Measurements from ENCODE around the gene HPCAL1.

The HPCAL1 gene

DNA sequence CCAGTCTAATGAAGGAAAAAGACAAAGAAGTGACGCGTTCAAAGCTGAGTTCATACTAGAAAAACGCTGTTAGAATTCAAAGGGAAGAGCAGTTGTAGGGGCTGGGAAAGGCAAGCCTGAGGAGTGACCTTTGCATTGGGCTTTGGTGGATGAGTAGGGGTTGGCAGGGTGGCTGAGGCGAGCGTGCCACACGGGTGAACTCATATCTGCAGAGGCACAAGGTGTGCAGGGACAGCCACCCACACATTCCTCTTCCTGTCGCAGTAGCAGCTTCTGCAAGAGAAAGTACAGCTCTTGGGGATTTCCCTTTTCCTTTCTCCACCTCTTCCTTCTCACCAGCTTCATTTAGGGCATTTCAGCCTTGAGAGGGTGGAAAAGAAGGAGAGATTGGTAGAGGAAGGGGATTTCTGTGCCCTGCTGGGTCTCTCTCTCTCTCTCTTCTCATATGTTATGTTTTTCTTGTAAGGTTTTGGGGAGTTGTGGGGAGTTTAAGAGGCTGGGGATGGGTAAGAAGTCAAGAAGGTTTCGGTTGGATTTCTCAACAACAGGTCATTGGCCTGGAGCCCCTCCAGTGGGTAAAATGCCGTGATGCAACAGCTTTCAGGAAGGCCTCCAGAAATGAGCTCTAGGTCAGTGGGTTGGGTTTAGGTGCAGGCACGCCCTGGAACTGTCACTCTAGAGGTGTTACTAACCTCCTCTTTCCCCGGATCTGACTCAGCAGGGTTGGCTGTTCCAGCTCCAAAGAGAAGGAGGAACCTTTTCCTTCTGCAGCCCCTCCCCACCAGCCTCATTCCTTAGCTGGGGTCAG is 105.3 kb downstream of the HPCAL1 start:
- peak; percentile 91 for DNase-seq (ENCODE audit: low read depth)

- DNase-seq (ENCODE audit: low read depth), result peak; percentile 67
These were observed 106.2 kb downstream of the HPCAL1 start for GRCh38 chr2:10408649-10409579.

- DNase-seq (ENCODE audit: low read depth), result no peak
These were observed 107.5 kb downstream of the HPCAL1 start for GRCh38 chr2:10410001-10410822.

DNA sequence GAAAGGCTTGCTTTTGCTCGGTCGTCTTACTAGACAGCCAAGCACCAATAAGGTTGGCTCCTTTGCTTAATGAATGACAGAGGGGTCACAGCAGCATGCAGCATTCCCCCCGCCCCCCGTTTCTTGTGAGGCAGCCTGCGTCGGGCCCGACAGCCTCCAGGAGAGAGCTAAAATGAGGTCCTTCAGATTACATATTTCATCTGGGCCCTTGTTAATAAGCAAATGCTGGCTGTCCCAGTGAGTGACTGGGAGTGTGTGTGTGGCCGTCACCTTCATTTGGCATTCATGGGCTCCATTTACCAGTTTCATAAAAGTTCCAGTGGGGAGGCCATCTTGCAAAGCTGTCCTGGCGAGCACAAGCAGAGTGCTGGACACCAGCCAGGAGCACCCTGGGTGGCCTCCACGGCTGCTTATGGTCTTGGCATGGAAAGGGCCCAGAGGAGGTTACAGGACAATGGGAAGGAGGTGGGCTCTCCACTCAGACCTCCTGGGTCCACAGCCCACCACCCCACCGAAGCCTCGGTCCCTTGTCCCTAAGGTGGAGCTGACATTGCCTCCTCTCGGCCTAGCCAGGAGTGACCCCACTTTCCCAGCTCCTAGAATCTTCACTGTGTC is 108.2 kb downstream of the HPCAL1 start:
- DNase-seq (ENCODE audit: low read depth), result no peak

GRCh38 chr2:10411557-10411956 is 108.9 kb downstream of the HPCAL1 start:
- no peak for DNase-seq (ENCODE audit: low read depth)

DNA sequence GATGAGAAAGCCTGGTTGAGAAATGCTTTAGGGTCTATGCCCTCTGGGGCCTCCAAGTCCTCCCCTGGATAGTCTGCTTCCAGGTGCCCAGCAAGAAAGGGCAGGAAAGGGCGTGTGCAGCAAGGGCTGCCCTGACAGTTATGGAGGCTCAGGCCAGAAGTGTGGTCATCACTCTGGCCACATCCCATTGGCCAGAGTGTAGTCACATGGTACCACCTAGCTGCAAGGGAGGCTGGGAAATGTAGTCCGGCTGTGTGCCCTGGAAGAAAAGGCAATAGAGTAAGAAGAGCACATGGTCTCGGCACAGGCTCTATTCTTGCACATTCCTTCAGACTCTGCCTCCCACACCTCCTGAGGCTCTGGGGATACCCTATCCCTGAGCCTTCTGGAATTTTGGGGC is 109.7 kb downstream of the HPCAL1 start:
- peak; percentile 70 for DNase-seq (ENCODE audit: low read depth)

DNA sequence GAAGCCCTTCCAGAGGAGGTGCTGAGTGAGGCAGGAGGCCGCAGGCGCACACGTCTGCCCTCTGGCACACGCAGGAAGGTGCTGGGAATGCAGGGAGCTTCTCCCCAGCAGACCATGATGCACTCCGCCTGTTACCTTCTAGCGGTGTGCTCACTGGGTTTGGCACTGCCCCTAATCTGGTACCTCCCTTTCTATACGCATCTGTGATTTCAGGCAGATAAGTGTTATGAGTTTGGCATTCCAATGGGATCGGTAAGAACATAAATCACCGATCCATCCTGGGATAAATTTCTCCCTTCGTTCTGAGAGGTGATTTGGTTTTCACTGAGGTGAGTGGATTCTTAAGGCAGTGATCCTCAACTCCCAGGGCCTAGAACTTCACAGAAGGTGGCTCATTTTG is 110.8 kb downstream of the HPCAL1 start:
- DNase-seq (ENCODE audit: low read depth), result no peak

- peak; percentile 69 for DNase-seq (ENCODE audit: low read depth)
These were observed 111.3 kb downstream of the HPCAL1 start for GRCh38 chr2:10413991-10414451.

DNA sequence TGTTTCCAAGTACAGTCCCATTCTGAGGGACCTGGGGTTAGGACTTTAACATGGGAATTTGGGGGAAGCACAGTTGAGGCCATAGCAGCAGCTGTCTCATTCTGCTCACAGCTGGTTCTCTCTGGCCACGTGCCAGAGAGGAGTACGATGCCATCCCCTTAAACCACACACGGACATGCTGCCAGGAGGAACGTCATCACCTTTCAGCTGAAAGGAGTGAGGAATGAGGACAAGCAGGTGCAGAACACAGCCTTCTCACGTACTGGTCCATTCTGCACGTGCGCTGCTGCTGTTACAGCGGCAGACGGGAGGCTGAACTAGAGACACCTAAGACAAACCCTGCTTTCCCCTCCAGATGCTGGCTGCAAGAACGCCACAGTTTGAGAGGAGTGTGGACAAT is 111.9 kb downstream of the HPCAL1 start:
- DNase-seq (ENCODE audit: low read depth), result no peak

DNA sequence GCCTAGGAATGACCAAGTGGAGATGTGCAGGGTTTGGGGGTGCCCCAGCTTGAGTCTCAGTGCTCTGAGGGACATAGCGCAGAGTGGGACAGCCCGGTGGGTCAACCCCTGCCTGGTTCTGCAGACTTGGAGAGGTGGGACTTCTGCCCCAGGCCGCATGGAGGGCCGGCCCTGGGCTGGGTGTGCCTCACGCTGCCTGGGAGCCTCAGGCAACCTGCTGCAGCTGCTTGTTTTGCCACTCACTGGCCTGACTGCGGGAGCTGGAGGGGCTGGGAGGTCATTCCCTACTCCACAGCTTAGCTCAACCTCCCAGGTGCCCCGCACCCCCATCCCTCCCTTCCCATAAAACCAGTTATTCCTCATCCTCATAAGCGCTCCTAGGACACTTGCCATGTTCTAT is 112.3 kb downstream of the HPCAL1 start:
- DNase-seq (ENCODE audit: low read depth), result no peak

DNA sequence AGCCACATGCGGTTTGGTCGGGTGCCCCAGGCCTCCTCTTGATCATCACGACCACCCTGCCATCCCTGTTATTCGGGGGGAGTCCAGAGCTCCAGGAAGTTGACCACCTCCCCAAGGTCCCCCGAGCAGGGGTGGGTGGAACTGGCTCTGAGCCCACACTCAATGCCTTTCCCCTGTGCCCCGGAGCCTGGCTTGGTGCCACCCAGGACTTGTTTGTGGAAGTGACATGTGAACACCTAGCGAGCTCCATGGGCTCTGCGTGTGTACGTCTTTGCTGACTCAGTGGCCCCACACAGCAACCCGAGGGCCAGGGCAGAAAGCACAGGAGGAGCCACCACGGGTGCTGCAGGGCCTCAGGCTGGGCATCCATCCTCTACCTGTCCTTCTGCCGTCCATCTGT is 112.9 kb downstream of the HPCAL1 start:
- no peak for DNase-seq (ENCODE audit: low read depth)

GRCh38 chr2:10417551-10418335 is 115.0 kb downstream of the HPCAL1 start:
- no peak for DNase-seq (ENCODE audit: low read depth)

GRCh38 chr2:10419553-10420257 is 117.0 kb downstream of the HPCAL1 start:
- DNase-seq (ENCODE audit: low read depth), result no peak

DNA sequence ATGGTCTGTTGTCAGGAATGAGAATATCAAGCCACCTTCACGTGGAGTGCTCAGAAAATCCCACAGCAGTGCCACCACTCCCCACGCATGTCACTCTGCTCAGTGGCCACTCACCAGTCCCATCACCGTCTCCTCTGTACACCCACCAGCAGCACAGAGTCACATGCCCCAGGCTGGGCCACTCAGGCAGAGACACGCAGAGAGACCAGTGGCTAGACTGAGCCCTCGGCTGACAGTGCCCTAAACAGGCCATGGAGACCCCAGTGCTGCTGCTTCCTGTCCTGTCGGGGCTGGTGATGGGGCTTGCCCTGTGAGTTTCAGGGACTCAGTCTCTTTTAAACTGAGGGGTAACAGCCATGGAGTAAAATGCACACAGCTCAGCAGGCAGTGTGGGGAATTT is 119.5 kb downstream of the HPCAL1 start:
- DNase-seq (ENCODE audit: low read depth), result no peak

- no peak for DNase-seq (ENCODE audit: low read depth)
These were observed 120.2 kb downstream of the HPCAL1 start for GRCh38 chr2:10422732-10423399.

DNA sequence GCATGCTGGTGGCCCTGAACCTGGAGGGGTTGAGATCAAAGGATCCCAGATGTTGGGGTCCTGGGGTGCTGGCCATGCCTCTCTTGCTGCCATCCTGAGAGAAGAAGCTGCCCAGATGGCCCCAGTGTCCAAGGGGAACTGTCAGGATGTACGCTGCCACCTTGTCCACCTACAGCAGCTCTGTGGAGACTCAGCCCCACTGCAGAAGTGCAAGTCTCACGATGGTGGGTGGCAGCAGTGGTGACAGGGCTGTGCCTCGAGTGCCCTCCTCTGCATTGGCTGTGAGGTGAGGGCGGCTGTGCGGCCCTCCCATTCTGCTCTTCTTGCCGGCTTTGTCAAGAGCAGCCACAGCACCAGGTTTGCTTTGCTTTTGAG is 120.7 kb downstream of the HPCAL1 start:
- DNase-seq (ENCODE audit: low read depth), result no peak

DNA sequence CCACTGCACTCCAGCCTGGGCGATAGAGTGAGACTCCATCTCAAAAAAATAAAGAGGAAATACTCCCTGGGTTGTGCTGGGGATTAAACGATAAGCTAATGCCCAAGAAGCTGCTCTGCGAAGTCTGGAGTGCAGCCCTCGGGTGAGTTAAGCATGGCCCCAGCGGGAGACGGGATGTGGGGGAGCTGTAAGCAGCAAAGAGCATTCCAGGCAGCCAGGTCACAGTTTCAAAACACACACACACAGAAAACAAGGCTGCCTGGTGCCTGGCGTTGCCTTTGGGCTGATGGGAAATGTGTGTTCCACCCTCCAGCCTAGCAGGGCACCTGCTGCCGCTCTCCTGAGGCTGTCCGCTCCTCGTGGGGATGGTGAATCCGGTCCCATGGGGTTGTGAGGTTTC is 121.3 kb downstream of the HPCAL1 start:
- DNase-seq (ENCODE audit: low read depth), result peak; percentile 91

DNA sequence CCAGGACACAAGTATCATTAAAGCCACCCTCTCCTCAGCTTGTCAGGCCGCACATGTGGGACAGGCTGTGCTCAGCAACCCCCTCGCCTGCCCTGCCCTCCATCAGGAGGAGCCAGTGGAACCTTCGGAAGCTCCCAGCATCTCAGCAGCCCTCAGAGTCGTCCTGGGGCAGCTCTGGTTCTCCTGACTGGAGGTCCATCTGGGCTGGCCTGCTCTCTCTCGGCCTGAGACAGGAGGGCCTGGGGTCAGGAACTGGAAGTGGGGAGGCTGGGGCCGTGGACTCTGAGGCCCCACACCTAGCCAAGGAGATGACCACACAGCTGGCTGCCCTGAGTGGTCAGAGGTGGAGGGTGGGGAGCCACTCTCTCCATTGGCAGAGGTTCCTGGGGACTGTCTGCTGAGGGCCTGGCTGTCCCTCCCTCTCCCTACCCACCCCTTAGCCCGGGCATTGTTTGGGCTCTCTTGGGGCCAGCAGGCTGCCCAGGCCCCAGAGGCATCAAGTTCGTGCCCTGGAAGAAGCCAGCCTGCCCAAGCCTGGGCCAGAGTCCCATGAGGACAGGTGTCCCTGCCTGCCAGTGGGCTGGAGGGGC is 122.3 kb downstream of the HPCAL1 start:
- DNase-seq (ENCODE audit: low read depth), result no peak

DNA sequence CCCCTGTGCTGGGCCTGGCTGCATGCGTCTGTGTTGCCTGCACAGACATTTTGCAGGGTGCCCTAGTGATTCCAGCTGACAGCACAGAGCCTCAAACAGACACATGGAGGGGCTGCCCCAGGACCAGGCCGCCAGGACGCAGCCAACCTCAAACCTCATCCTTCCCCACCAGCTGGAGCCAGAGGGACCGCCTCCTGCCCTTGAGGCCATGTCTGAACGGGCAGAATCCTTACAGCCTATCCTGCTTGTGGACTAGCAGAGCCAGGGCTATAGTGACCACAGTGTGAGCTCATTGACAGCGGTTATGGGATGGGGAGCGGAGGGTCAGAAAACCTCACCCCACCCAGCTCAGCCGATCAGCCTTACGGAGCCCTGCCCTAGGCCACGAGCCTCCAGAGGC is 123.0 kb downstream of the HPCAL1 start:
- DNase-seq (ENCODE audit: low read depth), result no peak
